ENCODE results near the gene NLK.
A peak's percentile ranks its signal among the peaks of the same experiment; 100 is the strongest.
"Not testable (repeated sequence)": the region's sequence is repeated elsewhere in the genome, so short reads cannot be mapped to it uniquely, and the experiment has no call there.

NLK gene

DNA sequence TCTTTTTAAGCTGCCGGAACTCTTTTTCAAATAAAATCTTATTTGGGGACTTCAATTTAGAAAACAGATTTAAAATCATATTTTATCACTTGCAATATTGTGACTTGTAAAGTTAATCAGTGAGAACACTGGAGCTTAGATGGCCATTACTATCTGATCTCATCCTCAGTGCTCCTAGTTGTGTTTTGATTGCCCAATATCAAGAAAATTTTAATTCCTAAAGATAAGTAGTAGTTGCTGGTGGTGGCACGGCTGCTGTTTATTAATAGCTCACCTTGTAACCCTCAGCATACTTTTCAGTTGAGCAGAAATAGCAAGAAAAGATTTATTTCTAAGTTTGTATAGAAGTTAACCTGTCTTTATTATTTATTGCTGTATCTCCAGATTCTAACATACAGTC is 124.0 kb downstream of the NLK start:
- DNase-seq: no peak

DNA sequence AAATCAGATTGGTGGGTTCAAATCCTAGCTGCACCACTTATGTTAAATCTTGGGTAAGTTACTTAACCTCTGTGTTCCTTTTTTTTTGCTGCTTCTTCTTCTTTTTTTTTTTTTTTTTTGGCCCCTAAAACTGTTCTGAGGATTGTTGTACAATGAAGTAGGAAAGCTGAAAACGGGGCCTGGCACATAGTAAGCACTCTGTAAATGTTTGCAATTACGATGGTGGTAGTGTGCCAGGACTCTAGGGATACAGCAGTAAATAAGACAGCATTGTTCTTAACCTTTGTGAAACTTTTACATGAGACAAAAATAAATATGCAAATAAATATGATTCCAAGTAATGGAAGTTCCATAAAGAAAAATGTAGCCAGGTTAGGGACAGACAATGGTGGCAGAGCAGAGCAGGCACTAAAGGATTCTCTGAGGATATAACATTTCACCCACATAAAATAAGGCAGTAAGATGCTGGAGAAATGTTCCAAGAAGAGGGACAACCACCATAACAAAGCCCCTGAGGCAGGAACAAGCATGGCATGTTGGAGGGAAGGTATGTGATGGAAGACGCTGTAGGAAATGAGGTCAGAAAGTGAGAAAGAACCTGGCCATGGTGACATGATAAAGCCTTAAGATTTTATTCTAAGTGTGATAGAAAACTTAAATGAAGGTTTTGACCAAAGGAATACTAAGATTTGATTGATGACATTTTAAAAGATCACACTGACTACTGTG is 127.3 kb downstream of the NLK start:
- DNase-seq: no peak

- DNase-seq: no peak
Measured at GRCh38 chr17:28170771-28171170, 128.3 kb downstream of the NLK start.

DNA sequence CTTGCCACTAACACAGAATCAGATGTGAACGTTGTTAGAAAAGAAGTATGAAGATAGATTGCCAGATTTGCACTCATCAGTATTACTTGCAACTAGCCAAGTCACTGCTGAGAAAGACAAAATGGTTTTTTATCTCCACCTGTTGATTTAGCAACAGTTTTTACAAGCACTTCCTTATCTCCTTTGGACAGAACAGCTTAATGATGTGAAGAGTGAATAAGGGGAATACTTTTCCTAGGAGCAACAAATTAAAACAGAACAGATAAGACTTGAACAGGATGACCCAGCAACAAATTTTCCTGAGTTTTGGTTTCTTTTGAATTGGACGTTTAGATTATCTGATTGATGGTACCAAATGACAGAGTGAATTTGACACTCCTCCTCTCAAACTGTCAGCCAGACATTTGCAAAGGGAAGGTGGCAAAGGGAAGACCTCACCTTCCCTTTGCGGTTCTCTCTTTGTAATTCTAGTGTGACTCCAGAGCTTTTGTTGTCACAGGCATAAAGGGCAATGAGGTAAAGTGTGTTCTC is 130.6 kb downstream of the NLK start:
- DNase-seq: no peak

GRCh38 chr17:28173801-28174200 is 131.3 kb downstream of the NLK start:
- no peak for DNase-seq

GRCh38 chr17:28174352-28175046 is 132.0 kb downstream of the NLK start:
- DNase-seq: peak; percentile 14

DNA sequence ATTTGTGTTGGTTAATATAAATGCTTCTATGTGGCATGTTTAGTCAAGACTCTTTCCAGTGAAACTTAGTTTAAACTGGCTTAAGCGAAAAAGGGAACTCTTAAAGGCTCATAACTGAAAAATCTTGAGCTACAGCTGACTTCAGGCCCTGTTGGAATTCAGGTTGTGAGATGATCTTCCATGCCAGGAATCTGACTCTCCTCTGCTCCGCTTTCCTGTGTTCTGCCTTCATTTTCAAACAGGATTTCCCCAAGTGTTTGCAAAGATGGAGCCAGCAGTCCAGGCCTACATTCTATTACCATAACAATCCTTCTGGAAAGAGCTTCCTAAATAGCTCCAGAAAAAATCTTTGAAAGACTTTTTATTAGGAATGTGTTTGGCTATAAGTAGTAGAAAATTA is 134.9 kb downstream of the NLK start:
- DNase-seq: no peak

DNA sequence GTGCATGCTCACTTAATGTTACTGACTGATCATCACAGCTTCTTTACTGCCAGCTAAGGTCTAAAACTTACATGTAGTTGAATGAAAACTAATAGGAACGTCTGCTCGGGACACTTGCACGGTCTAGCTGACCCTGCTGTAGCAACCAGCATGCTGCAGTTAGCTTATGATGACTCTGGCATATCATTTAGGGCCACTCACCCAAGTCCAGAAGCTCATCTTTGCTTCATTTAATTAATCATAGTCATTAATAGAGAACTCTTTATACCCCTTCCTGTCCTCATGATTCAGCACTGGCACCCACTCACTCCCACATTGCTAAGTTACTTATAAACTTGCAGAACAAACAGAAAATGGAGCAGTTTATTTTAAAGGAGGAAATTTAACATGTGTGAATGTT is 136.3 kb downstream of the NLK start:
- DNase-seq: no peak

- DNase-seq: no peak
Measured at GRCh38 chr17:28180449-28180848, 138.0 kb downstream of the NLK start.

DNA sequence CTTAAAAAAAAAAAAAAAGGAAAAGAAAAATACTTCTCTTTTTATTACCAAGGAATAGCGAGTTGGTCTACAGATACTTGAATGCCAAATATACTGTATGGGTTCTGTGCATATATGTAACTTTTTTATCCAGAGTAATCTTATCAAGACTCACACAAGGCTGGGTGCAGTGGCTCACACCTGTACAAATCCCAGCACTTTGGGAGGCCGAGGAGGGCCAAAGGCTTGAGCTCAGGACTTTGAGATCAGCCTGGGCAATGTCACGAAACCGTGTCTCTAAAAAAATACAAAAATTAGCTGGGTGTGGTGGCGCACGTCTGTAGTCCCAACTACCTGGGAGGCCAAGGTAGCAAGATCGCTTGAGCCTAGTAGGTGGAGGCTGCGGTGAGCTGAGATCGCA is 139.1 kb downstream of the NLK start:
- DNase-seq: no peak

- DNase-seq: no peak
Measured at GRCh38 chr17:28182559-28182958, 140.1 kb downstream of the NLK start.

DNA sequence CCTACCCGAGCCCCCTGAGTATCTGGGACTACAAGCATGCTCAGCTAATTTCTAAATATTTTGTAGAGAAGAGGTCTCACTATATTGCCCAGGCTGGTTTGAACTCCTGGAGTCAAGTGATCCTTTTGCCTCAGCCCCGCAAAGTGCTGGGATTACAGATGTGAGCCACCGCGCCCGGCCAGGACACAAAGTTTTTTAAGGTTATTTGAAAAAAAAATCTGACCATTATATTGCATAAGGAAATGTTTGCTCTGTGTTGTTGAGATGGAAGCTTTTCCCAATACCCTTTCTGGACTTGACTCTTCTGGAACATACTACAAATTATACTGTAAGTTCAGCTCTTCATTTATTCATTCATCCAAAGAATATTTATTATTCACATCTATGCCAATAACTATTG is 143.2 kb downstream of the NLK start:
- no peak for DNase-seq

DNA sequence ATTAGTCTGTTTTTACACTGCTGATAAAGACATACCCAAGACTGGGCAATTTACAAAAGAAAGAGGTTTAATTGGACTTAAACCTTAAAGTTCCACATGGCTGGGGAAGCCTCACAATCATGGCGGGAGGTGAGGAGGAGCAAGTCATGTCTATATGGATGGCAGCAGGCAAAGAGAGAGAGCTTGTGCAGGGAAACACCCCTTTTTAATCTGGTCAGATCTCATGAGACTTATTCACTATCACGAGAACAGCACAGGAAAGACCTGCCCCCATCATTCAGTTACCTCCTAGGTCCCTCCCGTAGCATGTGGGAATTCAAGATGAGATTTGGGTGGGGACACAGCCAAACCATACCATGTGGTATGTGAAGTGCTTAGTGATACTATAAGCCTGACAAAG is 144.0 kb downstream of the NLK start:
- not testable (repeated sequence) for DNase-seq

GRCh38 chr17:28187931-28188330 is 145.5 kb downstream of the NLK start:
- DNase-seq: no peak

- DNase-seq: no peak
Measured at GRCh38 chr17:28188841-28189263, 146.4 kb downstream of the NLK start.

- DNase-seq: no peak
Measured at GRCh38 chr17:28189667-28190066, 147.2 kb downstream of the NLK start.

GRCh38 chr17:28191018-28191417 is 148.5 kb downstream of the NLK start:
- DNase-seq: no peak

GRCh38 chr17:28193241-28193640 is 150.8 kb downstream of the NLK start:
- DNase-seq: peak; percentile 7

DNA sequence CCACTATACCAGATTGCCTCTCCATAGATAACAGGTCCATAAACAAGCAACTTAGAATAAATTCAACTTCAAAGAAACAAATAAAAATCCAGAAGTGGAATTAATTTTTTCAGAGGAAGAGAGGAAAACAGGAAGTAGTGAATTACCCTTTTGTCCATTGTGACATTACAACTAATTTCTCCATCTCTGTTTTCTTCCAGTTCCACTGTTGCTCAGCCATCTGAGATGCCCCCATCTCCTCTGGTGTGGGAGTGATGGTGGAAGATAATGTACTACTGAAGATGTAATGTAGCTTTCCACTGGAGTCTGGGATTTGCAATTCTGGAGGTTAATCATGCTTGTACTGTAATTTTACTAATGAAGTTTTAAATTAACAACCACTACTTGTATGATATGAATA is 151.9 kb downstream of the NLK start:
- no peak for DNase-seq

DNA sequence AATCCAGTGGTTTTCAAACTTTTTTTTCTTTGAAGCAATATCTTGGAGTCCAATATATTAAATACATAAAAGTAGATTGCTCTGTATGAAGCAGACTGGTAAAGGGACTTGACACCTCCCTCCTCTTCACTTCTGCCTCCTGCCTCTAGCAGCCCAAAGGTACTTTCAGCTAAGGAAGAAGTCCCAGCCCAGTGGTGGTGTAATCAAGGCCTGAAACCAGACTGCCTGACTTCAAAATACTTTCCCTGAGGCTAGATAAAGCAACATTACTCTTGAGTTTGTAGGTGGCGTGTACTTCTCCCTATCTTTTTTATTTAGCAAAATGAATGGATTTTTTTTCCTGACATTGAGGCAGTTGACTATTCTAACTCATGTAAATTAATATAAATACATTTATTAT is 154.2 kb downstream of the NLK start:
- DNase-seq: no peak

DNA sequence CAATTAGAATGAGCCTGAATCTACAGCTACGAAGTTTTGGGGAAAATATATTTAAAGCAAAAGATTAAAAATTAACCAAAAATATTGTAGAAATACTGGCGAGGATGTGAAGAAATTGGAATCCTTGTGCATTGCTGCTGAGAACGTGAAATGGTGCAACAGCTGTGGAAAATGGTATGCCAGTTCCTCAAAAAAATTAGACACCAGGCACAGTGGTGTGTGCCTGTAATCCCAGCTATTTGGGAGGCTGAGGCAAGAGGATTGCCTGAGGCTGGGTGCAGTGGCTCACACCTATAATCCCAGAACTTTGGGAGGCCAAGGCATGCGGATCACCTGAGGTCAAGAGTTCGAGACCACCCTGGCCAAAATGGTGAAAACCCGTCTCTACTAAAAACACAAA is 156.6 kb downstream of the NLK start:
- DNase-seq: no peak

GRCh38 chr17:28199728-28200127 is 157.3 kb downstream of the NLK start:
- no peak for DNase-seq

- DNase-seq: no peak
Measured at GRCh38 chr17:28201315-28201714, 158.8 kb downstream of the NLK start.

- no peak for DNase-seq
Measured at GRCh38 chr17:28204244-28204643, 161.8 kb downstream of the NLK start.

GRCh38 chr17:28204751-28205150 is 162.3 kb downstream of the NLK start:
- DNase-seq: no peak

All from CD4-positive, alpha-beta T cell treated with Interleukin-10 for 1 hour (primary cell).